H9 (cell line): ENCODE measurements around the gene IMMP2L. TPM values are rescaled to one million over a fixed set of nuclear protein-coding genes. Genes with fewer than 3 reads are reported as not detected.

Experiments used
- DNase-seq: peaks from one replicate; pipeline ENCODE4 v3.0.0-alpha.2; 2017
- H2AFZ ChIP-seq: one replicate; pipeline ENCODE4 v1.6.1; 2013; ENCODE audit warnings: mild to moderate bottlenecking, low read length, control low read depth, moderate library complexity
- H2AK5ac ChIP-seq: 2 replicates; pipeline ENCODE4 v1.6.1; 2013; ENCODE audit warnings: low read length, control low read depth, mixed read lengths; ENCODE audit not compliant: insufficient read length
- H2BK120ac ChIP-seq: one replicate; pipeline ENCODE4 v1.6.1; 2013; ENCODE audit warnings: low read depth, mild to moderate bottlenecking, low read length, control low read depth, inconsistent platforms; ENCODE audit not compliant: poor library complexity, severe bottlenecking
- H2BK12ac ChIP-seq: 2 replicates; pipeline ENCODE4 v1.6.1; 2013; ENCODE audit warnings: low read length, control low read depth, mixed read lengths, low read depth; ENCODE audit not compliant: insufficient read length
- H2BK15ac ChIP-seq: 2 replicates; pipeline ENCODE4 v1.6.1; 2013; ENCODE audit warnings: low read depth, low read length, control low read depth
- H2BK20ac ChIP-seq: one replicate; pipeline ENCODE4 v1.6.1; 2013; ENCODE audit warnings: low read depth, mild to moderate bottlenecking, low read length, control low read depth, inconsistent platforms; ENCODE audit not compliant: poor library complexity, severe bottlenecking
- H2BK5ac ChIP-seq: 2 replicates; pipeline ENCODE4 v1.6.1; 2013; ENCODE audit warnings: low read length, control low read depth, mixed read lengths; ENCODE audit not compliant: insufficient read length
- H3K14ac ChIP-seq: 2 replicates; pipeline ENCODE4 v1.6.1; 2013; ENCODE audit warnings: low read length, control low read depth; ENCODE audit not compliant: insufficient read depth
- H3K18ac ChIP-seq: 2 replicates; pipeline ENCODE4 v1.6.1; 2013; ENCODE audit warnings: low read depth, mild to moderate bottlenecking, mixed read lengths, low read length, control low read depth; ENCODE audit not compliant: insufficient read length
- H3K23ac ChIP-seq: 2 replicates; pipeline ENCODE4 v1.6.1; 2013; ENCODE audit warnings: low read length, control low read depth, mixed read lengths, low read depth; ENCODE audit not compliant: insufficient read length
- H3K23me2 ChIP-seq: 2 replicates; pipeline ENCODE4 v1.6.1; 2013; ENCODE audit warnings: low read depth, mild to moderate bottlenecking, mixed read lengths, low read length, control low read depth; ENCODE audit not compliant: insufficient read length, poor library complexity, severe bottlenecking
- H3K27ac ChIP-seq: 2 replicates; pipeline ENCODE4 v1.5.1; 2013; ENCODE audit warnings: low read length, control low read depth, mixed read lengths, low read depth; ENCODE audit not compliant: insufficient read length
- H3K27me3 ChIP-seq: 2 replicates; pipeline ENCODE4 v1.6.1; 2013; ENCODE audit warnings: low read length, control low read depth, inconsistent platforms; ENCODE audit not compliant: insufficient read depth
- H3K4ac ChIP-seq: 2 replicates; pipeline ENCODE4 v1.6.1; 2013; ENCODE audit warnings: low read depth, mild to moderate bottlenecking, control low read depth, inconsistent platforms, low read length, moderate library complexity
- H3K4me1 ChIP-seq: 2 replicates; pipeline ENCODE4 v1.6.1; 2013; ENCODE audit warnings: low read length, control low read depth, inconsistent platforms; ENCODE audit not compliant: insufficient read depth
- H3K4me2 ChIP-seq: 2 replicates; pipeline ENCODE4 v1.6.1; 2013; ENCODE audit warnings: low read length, control low read depth, mixed read lengths; ENCODE audit not compliant: insufficient read length, insufficient read depth
- H3K56ac ChIP-seq: 2 replicates; pipeline ENCODE4 v1.6.1; 2013; ENCODE audit warnings: low read depth, mild to moderate bottlenecking, mixed read lengths, low read length, control low read depth; ENCODE audit not compliant: insufficient read length
- H3K79me1 ChIP-seq: 2 replicates; pipeline ENCODE4 v1.6.1; 2013; ENCODE audit warnings: low read depth, mild to moderate bottlenecking, moderate library complexity, low read length, control low read depth, inconsistent platforms; ENCODE audit not compliant: insufficient read depth, poor library complexity, severe bottlenecking
- H3K79me2 ChIP-seq: 2 replicates; pipeline ENCODE4 v1.6.1; 2013; ENCODE audit warnings: low read length, control low read depth, inconsistent platforms; ENCODE audit not compliant: insufficient read depth
- H3K9ac ChIP-seq: 2 replicates; pipeline ENCODE4 v1.6.1; 2013; ENCODE audit warnings: low read length, control low read depth, mixed read lengths; ENCODE audit not compliant: insufficient read length; ENCODE audit errors: extremely low read depth
- H3K9me3 ChIP-seq: one replicate; pipeline ENCODE4 v1.6.1; 2013; ENCODE audit warnings: low read depth, low read length, inconsistent platforms; ENCODE audit not compliant: control insufficient read depth
- H3T11ph ChIP-seq: one replicate; pipeline ENCODE4 v1.6.1; 2013; ENCODE audit warnings: mild to moderate bottlenecking, low read length, control low read depth, inconsistent platforms
- H4K20me1 ChIP-seq: one replicate; pipeline ENCODE4 v1.6.1; 2013; ENCODE audit not compliant: control insufficient read depth, insufficient read length, insufficient read depth
- H4K5ac ChIP-seq: 2 replicates; pipeline ENCODE4 v1.6.1; 2013; ENCODE audit warnings: low read depth, mild to moderate bottlenecking, mixed read lengths, low read length, control low read depth; ENCODE audit not compliant: insufficient read length
- H4K8ac ChIP-seq: replicated peaks from 2 replicates; pipeline ENCODE4 v1.6.1; 2013; ENCODE audit warnings: low read length, control low read depth, mixed read lengths, low read depth; ENCODE audit not compliant: insufficient read length
- H4K91ac ChIP-seq: 2 replicates; pipeline ENCODE4 v1.6.1; 2013; ENCODE audit warnings: low read depth, mild to moderate bottlenecking, moderate library complexity, mixed read lengths, low read length, control low read depth; ENCODE audit not compliant: insufficient read length
- H3K27ac Mint-ChIP-seq, 3 experiments: 2 replicates in 2 of 3; 3 replicates in 1 of 3; pipeline ENCODE4 v1.8.0; 2020 to 2021; ENCODE audit warnings: mixed read lengths in 3 of 3, mild to moderate bottlenecking in 1 of 3, moderate library complexity in 1 of 3
- H3K27me3 Mint-ChIP-seq: 2 replicates; pipeline ENCODE4 v1.8.0; 2021; ENCODE audit warnings: low read depth, mild to moderate bottlenecking, moderate library complexity, mixed read lengths
- H3K36me3 Mint-ChIP-seq, 3 experiments: 2 replicates in 2 of 3; 3 replicates in 1 of 3; pipeline ENCODE4 v1.8.0; 2020 to 2021; ENCODE audit warnings: low read depth in 3 of 3, mixed read lengths in 3 of 3; ENCODE audit not compliant: insufficient read depth in 1 of 3
- H3K4me1 Mint-ChIP-seq, 2 experiments: 2 replicates each; pipeline ENCODE4 v1.8.0; 2020; ENCODE audit warnings: mixed read lengths in 2 of 2
- H3K4me3 Mint-ChIP-seq, 2 experiments: 2 replicates in 1 of 2; 3 replicates in 1 of 2; pipeline ENCODE4 v1.8.0; 2020 to 2021; ENCODE audit warnings: mild to moderate bottlenecking in 2 of 2, mixed read lengths in 2 of 2, moderate library complexity in 1 of 2
- H3K9me3 Mint-ChIP-seq, 2 experiments: 2 replicates in 1 of 2; 3 replicates in 1 of 2; pipeline ENCODE4 v1.8.0; 2020; ENCODE audit warnings: mild to moderate bottlenecking in 2 of 2, mixed read lengths in 2 of 2, moderate library complexity in 1 of 2
- CTCF ChIP-seq: fragments of 200-600 bp; sonication (generic); conservative IDR thresholded peaks from 3 replicates; pipeline ENCODE4 v1.8.0; 2021; ENCODE audit warnings: antibody characterized with exemption, mild to moderate bottlenecking
- total RNA-seq: library from RNA; stranded (reverse); gene quantifications from 2 replicates; pipeline ENCODE4 v1.2.1, GENCODE V29; 2021

IMMP2L gene
- total RNA-seq, 1 experiment from 2014 or later = 14.7 TPM

DNA sequence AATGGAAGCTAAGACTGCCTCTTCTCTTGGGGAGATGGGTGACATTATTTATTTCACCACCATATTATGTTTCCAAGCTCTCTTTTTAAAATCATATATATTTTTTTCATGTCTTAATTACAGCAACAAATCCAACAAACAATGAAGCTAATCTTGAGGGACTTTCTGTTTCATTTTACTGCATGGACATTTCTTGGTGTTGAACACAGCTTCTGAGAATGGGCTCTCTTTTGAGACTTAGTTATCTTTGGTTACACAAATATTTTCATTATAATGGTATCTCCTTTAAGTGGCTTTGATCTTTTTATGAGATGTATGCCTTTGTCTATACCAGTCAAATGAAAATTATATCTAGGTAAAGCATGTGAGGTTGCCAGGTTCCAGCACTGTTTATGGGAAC lies 681.3 kb downstream of the IMMP2L start:
- no peak overlapping the region for H4K8ac ChIP-seq

More for the DNA sequence above, 681.3 kb downstream of the IMMP2L start:
- H4K91ac ChIP-seq = no peak overlapping the region
- H3K27ac ChIP-seq = no peak overlapping the region
- H2BK120ac ChIP-seq = no peak overlapping the region
- Mint-ChIP-seq H3K9me3 (no peaks in the 10 kb centered on the region), H3K27me3 (no peaks in the 10 kb centered on the region), H3K27ac (no peak overlapping the region), H3K4me1 (no peaks in the 10 kb centered on the region; a peak in 1 of 4 replicates), H3K4me3 (no peak overlapping the region), H3K36me3 (no peaks in the 10 kb centered on the region)
- no peak for DNase-seq
- no peak overlapping the region for H3K56ac ChIP-seq
- no peak overlapping the region for H3K9ac ChIP-seq
- no peak overlapping the region for H2BK15ac ChIP-seq
- H2BK12ac ChIP-seq = no peak overlapping the region
- no peaks in the 10 kb centered on the region for H4K20me1 ChIP-seq
- no peaks in the 10 kb centered on the region for H3K79me1 ChIP-seq
- H2BK5ac ChIP-seq = no peak overlapping the region
- no peak overlapping the region for H2AK5ac ChIP-seq
- H2AFZ ChIP-seq = no peak overlapping the region
- no peaks in the 10 kb centered on the region for H3K23me2 ChIP-seq
- H3K79me2 ChIP-seq = no peaks in the 10 kb centered on the region
- no peak overlapping the region for H3K18ac ChIP-seq
- no peak overlapping the region for H3K14ac ChIP-seq
- H3K9me3 ChIP-seq = no peaks in the 10 kb centered on the region
- no peaks in the 10 kb centered on the region for H3K27me3 ChIP-seq
- H3T11ph ChIP-seq = no peak overlapping the region
- no peaks in the 10 kb centered on the region for H3K4me1 ChIP-seq
- H3K4ac ChIP-seq = no peak overlapping the region
- no peak for TF ChIP-seq CTCF
- H2BK20ac ChIP-seq = no peak overlapping the region
- no peak overlapping the region for H3K4me2 ChIP-seq
- no peak overlapping the region for H4K5ac ChIP-seq
- H3K23ac ChIP-seq = no peak overlapping the region
